SU-DHL-6 (cell line): ENCODE data around the gene COL4A2.

Experiments used
- H2AFZ ChIP-seq: fragments of 200-600 bp; sonication (generic); 2 replicates; pipeline ENCODE4 v1.6.1; 2014; ENCODE audit warnings: low read depth, mild to moderate bottlenecking, moderate library complexity, mixed read lengths, antibody characterized with exemption, low read length; ENCODE audit not compliant: severe bottlenecking
- H3F3A ChIP-seq: fragments of 200-600 bp; shearing (Covaris generic); 2 replicates; pipeline ENCODE4 v1.6.0; 2016; ENCODE audit warnings: antibody characterized with exemption, mild to moderate bottlenecking; ENCODE audit not compliant: insufficient read depth
- H3K27ac ChIP-seq: fragments of 200-600 bp; sonication (generic); 2 replicates; pipeline ENCODE4 v1.5.1; 2016; ENCODE audit warnings: low read depth, mild to moderate bottlenecking, low read length, moderate library complexity, mixed read lengths
- H3K27me3 ChIP-seq: fragments of 200-600 bp; sonication (generic), shearing (Covaris generic); 2 replicates; pipeline ENCODE4 v1.6.0; 2014; ENCODE audit warnings: mild to moderate bottlenecking, low read length
- H3K36me3 ChIP-seq: fragments of 200-600 bp; sonication (generic); 2 replicates; pipeline ENCODE4 v1.6.1; 2014; ENCODE audit warnings: mild to moderate bottlenecking, low read length, mixed read lengths
- H3K4me2 ChIP-seq: fragments of 300-600, 200-600 bp; shearing (Covaris generic), sonication (generic); 2 replicates; pipeline ENCODE4 v1.6.0; 2014; ENCODE audit warnings: low read length, low read depth, mild to moderate bottlenecking; ENCODE audit not compliant: poor library complexity, severe bottlenecking
- H3K4me3 ChIP-seq: fragments of 200-600 bp; sonication (generic); 2 replicates; pipeline ENCODE4 v1.5.1; 2014; ENCODE audit warnings: antibody characterized with exemption, low read length, mild to moderate bottlenecking, mixed read lengths; ENCODE audit not compliant: insufficient read depth, poor library complexity, severe bottlenecking
- H3K79me2 ChIP-seq: fragments of 200-600 bp; sonication (generic); 2 replicates; pipeline ENCODE4 v1.6.1; 2014; ENCODE audit warnings: mild to moderate bottlenecking, low read length, moderate library complexity; ENCODE audit not compliant: insufficient read depth
- H3K9ac ChIP-seq: fragments of 200-600 bp; sonication (generic); 2 replicates; pipeline ENCODE4 v1.7.0; 2014; ENCODE audit warnings: mild to moderate bottlenecking, low read length
- H3K9me2 ChIP-seq: fragments of 200-600 bp; sonication (generic); replicated peaks from 2 replicates; pipeline ENCODE4 v1.6.1; 2014; ENCODE audit warnings: low read length; ENCODE audit not compliant: insufficient read depth
- H3K9me3 ChIP-seq: fragments of 200-600 bp; sonication (generic); 2 replicates; pipeline ENCODE4 v1.6.1; 2014; ENCODE audit warnings: low read length, mixed read lengths; ENCODE audit not compliant: insufficient read depth
- H4K20me1 ChIP-seq: fragments of 200-600 bp; sonication (generic); 2 replicates; pipeline ENCODE4 v1.6.1; 2014; ENCODE audit warnings: low read depth, mild to moderate bottlenecking, antibody characterized with exemption, low read length, moderate library complexity, mixed read lengths
- EZH2phosphoT487 ChIP-seq: fragments of 200-600 bp; sonication (generic), shearing (Covaris generic); conservative IDR thresholded peaks from 2 replicates; pipeline ENCODE4 v1.6.1; 2018; ENCODE audit warnings: mild to moderate bottlenecking, antibody characterized with exemption, low read length, moderate library complexity, mixed read lengths
- TF ChIP-seq, protein P1 (sequence below): fragments of 200-600 bp; sonication (generic); IDR thresholded peaks from one replicate; pipeline ENCODE4 v1.5.1; 2017; ENCODE audit warnings: antibody characterized with exemption, mild to moderate bottlenecking, low read length, moderate library complexity; ENCODE audit not compliant: insufficient read depth, poor library complexity, severe bottlenecking

COL4A2 gene

DNA sequence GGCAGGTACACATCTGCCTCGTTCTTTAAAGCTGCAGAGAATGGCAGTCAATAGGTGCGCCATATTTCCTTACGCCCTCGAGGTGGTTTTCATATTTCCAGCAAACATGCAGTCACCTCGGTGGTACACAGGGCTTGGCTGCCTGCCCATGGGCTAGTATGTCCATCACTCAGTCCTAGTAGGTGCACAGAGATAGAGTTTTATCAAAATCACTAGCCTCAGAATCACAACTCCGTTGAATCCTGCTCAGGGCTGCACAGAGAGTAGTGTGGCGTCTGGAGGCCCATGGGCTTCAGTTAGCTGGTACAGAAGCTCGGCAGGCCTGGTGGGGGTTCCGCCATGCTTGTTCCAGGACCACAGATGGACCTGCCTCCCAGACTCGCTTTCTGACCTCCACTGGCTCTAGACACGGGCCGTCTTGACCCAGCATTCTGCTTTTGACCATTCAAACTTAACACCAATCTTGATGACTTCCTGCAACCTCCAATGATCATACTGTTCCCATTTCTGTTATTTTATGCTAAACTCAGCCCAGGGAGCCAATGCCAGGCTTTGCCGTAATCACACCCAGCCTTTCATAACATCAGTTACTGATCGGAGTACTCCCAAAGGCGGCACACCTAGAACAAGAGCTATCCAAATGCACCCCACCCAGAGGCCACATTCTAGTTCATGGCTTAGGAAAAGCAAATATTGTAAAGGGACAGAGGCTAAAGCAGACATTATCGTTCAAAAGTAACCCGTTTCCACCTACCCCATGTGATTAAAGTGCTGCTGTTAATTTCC lies 134.1 kb downstream of the COL4A2 start:
- H2AFZ ChIP-seq, result no peak overlapping the region
- no peaks in the 10 kb centered on the region for H3K9me3 ChIP-seq
- H3K36me3 ChIP-seq, result no peaks in the 10 kb centered on the region
- H3K79me2 ChIP-seq, result no peaks in the 10 kb centered on the region
- no peak overlapping the region for H3K27ac ChIP-seq
- H3K9me2 ChIP-seq, result no peaks in the 10 kb centered on the region
- H3F3A ChIP-seq, result no peaks in the 10 kb centered on the region
- no peaks in the 10 kb centered on the region for H3K27me3 ChIP-seq
- H3K4me3 ChIP-seq, result no peak overlapping the region
- TF ChIP-seq EZH2phosphoT487, result no peak
- TF ChIP-seq, protein P1, sequence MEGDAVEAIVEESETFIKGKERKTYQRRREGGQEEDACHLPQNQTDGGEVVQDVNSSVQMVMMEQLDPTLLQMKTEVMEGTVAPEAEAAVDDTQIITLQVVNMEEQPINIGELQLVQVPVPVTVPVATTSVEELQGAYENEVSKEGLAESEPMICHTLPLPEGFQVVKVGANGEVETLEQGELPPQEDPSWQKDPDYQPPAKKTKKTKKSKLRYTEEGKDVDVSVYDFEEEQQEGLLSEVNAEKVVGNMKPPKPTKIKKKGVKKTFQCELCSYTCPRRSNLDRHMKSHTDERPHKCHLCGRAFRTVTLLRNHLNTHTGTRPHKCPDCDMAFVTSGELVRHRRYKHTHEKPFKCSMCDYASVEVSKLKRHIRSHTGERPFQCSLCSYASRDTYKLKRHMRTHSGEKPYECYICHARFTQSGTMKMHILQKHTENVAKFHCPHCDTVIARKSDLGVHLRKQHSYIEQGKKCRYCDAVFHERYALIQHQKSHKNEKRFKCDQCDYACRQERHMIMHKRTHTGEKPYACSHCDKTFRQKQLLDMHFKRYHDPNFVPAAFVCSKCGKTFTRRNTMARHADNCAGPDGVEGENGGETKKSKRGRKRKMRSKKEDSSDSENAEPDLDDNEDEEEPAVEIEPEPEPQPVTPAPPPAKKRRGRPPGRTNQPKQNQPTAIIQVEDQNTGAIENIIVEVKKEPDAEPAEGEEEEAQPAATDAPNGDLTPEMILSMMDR, result no peak
- H4K20me1 ChIP-seq, result no peaks in the 10 kb centered on the region
- H3K9ac ChIP-seq, result no peak overlapping the region
- no peak overlapping the region for H3K4me2 ChIP-seq

DNA sequence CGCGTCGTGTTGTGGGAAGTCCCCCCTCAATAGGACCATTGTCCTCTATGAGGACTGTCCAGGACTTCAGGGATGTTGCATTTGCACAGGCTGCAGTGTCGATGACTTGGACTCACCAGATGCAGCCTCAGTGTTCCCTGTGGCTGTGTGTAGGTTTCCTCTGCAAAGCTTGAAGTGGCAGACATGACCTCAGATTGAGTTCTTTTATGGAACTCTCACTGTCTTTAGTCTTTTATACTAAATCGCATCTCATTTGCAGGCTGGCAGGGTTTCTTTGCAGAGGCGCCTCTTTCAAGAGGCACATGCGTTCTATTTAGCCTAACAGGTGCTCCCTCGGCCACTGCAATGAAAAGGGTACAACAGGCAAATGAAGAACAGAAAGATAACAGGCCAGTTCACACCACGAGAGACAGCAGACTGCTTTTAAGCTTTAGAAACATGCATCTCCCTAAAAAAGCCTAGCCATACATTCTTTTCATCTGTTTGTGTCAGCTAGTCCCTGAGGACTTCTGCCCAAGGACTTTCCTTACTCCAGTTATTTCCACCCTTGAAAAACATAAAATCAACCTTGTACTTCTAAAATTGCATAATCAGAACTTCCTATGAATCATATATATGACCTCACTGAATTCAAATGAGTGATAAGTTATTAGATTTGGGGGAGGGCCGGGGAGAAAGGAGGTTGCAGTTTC lies 136.0 kb downstream of the COL4A2 start:
- no peaks in the 10 kb centered on the region for H3K27me3 ChIP-seq
- no peak overlapping the region for H3K9ac ChIP-seq
- no peak overlapping the region for H3K4me2 ChIP-seq
- no peak overlapping the region for H3K4me3 ChIP-seq
- H3K9me2 ChIP-seq, result no peaks in the 10 kb centered on the region
- H3K79me2 ChIP-seq, result no peaks in the 10 kb centered on the region
- H4K20me1 ChIP-seq, result no peaks in the 10 kb centered on the region
- no peak overlapping the region for H2AFZ ChIP-seq
- H3F3A ChIP-seq, result no peaks in the 10 kb centered on the region
- no peaks in the 10 kb centered on the region for H3K36me3 ChIP-seq
- H3K9me3 ChIP-seq, result no peaks in the 10 kb centered on the region
- no peak overlapping the region for H3K27ac ChIP-seq
- TF ChIP-seq EZH2phosphoT487, result no peak
- TF ChIP-seq, protein P1, result no peak

DNA sequence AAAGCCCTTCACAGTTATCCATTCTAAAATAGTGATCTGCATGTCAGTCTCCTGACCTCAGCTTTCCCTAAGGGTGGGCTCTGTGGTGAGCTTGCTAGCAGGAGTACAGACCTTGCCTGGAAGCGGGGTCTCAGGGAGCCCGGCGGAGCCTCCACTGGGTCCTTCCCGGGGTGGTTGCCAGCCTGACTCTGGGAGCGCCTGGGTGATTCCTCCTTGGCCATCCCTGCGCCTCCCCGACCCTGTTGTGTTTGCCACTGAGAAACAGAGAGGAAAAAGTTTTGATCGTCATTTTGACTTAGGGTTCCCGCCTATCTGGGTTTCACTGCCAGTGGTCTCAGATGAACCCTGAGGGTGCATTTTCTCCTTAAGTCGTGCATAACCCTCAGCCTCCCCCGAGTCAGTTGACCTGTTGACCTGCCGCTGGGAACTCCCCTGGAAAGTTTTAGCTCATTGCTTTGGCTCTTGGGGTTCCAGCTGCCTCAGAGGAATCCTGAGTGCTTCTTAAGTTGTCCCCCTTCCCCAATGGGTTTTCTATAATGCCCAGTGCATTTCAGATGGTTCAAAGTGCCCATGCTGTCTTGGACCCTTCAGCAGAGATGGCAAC lies 136.6 kb downstream of the COL4A2 start:
- Histone ChIP-seq H3K27ac (no peak overlapping the region), H3K9ac (no peak overlapping the region), H2AFZ (no peak overlapping the region), H3K9me2 (no peaks in the 10 kb centered on the region), H3F3A (no peaks in the 10 kb centered on the region), H4K20me1 (no peaks in the 10 kb centered on the region), H3K9me3 (no peaks in the 10 kb centered on the region), H3K79me2 (no peaks in the 10 kb centered on the region), H3K4me3 (no peak overlapping the region), H3K27me3 (no peaks in the 10 kb centered on the region), H3K36me3 (no peaks in the 10 kb centered on the region), H3K4me2 (no peak overlapping the region)
- TF ChIP-seq, protein P1, result no peak
- no peak for TF ChIP-seq EZH2phosphoT487
